HFF-Myc (cell line): Measurements from ENCODE around the gene LYST.
"Not testable (repeated sequence)": the region's sequence is repeated elsewhere in the genome, so short reads cannot be mapped to it uniquely, and the experiment has no call there.

Source experiments
- DNase-seq: peaks from one replicate; pipeline ENCODE4 v3.0.0-alpha.2; 2011; ENCODE audit warnings: low read depth; ENCODE audit errors: extremely low read depth
- H3K4me3 ChIP-seq: replicated peaks from 2 replicates; pipeline ENCODE4 v1.5.1; 2011; ENCODE audit warnings: low read depth, mild to moderate bottlenecking, control low read depth, low read length
- TF ChIP-seq, protein P1 (sequence below): IDR thresholded peaks from 2 replicates; pipeline ENCODE4 v1.5.1; 2012; ENCODE audit warnings: mild to moderate bottlenecking, low read depth, low read length, control low read depth; ENCODE audit errors: missing control alignments

LYST gene

DNA sequence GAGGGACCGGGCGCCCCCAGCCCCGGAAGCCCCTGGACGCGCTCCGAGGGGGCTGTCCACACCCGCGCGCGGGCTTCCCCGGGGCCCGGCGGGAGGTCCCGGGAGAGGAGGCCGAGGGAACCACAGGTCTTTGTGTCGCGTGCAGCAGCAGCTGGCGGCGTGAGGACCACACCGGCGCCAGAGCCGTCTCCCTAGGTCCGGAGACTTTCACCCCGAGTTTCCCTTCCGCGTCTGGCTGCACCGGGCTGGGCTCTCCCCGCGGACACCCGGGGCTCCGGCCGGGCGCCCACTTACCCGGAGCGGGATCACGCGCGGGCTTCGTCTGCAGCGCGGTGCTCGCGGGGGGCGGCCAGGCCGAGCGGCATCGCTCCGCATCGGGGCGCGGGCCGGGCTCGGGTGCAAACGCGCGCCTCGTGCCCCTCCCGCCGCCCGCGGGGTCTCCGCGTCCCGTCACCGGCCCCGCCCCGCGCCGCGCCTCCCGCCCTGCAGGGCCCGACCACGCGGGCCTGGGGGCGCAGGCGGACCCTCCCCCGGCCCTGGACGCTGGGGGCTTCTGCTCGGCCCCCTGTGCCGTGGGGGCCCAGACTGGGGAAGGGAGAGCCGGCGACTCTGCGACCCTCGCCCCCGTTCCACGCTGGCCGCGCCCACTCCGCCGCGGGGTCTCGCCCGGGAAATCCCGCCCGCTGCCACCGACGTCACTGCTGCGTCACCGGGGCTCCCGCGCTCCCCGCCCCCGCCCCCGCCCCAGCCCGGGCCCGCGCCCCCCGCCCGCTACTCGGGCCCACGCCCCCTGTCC, 217.1 kb downstream of the LYST start, which contains the start of gene GNG4:
Gene GNG4 (minus strand): TSS at position 417 of the 796 bp plus-strand sequence. CDS start 65,946 bp downstream, outside the sequence.
- TF ChIP-seq, protein P1, sequence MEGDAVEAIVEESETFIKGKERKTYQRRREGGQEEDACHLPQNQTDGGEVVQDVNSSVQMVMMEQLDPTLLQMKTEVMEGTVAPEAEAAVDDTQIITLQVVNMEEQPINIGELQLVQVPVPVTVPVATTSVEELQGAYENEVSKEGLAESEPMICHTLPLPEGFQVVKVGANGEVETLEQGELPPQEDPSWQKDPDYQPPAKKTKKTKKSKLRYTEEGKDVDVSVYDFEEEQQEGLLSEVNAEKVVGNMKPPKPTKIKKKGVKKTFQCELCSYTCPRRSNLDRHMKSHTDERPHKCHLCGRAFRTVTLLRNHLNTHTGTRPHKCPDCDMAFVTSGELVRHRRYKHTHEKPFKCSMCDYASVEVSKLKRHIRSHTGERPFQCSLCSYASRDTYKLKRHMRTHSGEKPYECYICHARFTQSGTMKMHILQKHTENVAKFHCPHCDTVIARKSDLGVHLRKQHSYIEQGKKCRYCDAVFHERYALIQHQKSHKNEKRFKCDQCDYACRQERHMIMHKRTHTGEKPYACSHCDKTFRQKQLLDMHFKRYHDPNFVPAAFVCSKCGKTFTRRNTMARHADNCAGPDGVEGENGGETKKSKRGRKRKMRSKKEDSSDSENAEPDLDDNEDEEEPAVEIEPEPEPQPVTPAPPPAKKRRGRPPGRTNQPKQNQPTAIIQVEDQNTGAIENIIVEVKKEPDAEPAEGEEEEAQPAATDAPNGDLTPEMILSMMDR: no peak
- no peak for DNase-seq
- peak within 1 kb of the TSS; percentile 38 for H3K4me3 ChIP-seq

DNA sequence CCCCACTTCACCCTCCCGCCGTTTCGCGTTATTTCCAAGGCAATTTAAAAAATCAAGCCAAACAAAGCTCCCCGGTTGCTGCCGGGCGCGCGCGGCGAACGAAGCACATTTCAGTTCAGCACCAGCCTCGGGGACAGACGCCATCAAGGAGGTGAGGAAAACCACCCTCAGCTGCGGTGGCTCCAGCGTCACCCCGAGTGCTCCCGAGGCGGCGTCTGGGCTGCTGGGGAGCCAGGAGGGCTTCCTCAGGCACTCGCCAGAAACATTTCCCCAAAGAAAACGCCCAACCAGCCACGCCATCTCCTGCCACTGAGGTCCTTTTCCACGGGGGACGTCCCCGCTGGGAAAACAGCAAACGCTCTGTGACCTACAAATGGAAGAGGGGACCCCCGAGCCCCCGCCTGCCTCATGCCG, 217.7 kb downstream of the LYST start:
- DNase-seq: no peak
- peak overlapping the region; percentile 38 for H3K4me3 ChIP-seq

DNA sequence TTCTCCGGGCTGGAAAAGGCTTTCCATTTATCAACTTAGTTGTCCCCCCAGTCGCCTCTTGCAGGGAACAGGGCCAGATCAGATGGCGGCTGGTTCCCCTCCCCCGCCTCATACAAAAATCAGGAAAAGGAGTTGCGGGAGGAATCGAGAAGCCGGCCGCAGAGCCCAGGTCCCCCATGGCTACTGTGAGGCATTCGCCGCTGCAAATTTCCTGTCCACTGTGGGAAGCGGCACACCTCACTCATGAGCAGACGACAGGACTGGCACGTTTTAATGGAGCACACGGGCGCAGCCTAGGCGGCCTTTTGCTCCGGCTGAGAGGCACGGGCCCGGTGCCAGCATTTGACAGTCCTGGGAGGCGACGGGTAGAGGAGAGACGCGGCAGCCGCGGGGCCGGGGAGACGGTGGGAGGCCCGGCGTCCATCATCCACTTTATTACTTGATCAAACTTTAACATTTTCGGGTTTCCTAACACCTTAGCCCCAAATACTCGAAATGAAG, 218.2 kb downstream of the LYST start:
- peak overlapping the region; percentile 38 for H3K4me3 ChIP-seq
- TF ChIP-seq, protein P1: no peak
- no peak for DNase-seq

More for the DNA sequence above, 217.7 kb downstream of the LYST start:
- TF ChIP-seq, protein P1: no peak

DNA sequence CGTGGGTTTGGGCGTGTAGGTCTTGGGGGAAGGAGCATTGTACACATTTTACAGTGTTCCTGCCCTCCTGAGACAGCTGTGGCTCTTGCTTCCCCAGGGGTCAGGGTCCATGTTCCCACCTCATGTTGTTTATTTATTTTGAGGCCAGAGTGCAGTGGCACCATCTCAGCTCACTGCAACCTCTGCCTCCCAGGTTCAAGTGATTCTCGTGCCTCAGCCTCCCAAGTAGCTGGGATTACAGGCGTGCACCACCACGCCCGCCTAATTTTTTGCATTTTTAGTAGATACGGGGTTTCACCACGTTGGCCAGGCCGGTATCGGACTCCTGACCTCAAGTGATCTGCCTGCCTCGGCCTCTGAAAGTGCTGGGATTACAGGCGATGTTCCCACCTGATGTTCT, 219.2 kb downstream of the LYST start:
- H3K4me3 ChIP-seq, DNase-seq: not testable (repeated sequence)

DNA sequence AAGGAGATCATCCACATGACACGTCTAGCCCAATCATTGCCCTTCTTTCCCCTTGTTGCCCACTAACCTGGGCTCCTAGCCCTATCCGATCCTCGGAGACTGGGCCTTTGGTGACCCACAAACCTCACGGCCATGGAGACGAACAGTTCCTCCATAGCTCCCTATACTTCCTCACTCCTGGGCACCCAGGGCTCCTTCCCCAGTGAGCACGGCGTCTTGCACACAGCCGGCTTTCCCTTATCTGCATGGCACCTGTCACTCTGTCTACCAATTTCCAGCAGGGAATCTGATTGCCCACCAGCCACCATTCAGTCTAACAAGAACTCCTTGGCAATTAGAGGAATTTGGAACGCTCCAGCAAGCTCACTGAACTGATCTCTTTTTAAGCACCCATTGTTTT, 220.2 kb downstream of the LYST start:
- no peak for DNase-seq
- H3K4me3 ChIP-seq: no peak overlapping the region
- TF ChIP-seq, protein P1: no peak

DNA sequence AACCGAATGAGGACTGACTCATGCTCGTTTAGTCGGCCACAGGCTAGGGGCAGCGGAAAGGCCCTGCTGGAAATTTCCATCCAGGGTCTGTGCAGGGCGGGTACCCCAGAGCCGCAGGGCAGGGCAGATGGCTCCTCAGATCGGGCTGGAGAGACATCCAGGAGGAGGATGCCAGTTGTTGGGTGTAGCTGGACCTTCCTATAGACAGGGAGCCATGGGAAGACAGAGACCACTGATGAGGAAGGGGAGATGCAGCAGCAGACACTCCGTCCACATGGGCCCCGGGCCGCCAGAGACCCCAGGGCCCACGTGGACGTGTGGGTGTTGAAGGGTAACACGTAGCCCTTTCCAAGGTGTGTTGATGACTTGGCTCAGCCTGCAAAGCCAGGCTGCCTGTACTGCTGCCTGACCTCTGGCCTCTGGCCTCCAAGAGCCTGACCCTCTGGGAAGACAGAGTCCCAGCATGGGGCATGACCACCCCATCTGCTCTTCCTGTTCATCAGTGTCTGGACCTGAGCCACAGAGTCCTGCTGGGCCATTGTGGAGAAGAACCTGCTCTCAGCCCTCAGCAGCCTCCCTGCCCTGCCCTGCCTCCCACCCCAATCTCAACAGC, 221.9 kb downstream of the LYST start:
- TF ChIP-seq, protein P1: no peak
- H3K4me3 ChIP-seq: no peak overlapping the region
- DNase-seq: no peak
